K562 (cell line): ENCODE results near the gene TBC1D20. TPM values are rescaled to one million over a fixed set of nuclear protein-coding genes. Genes with fewer than 3 reads are reported as not detected.

Experiments
- CSDE1 ChIP-seq, 2 experiments: fragments of 450-650 bp; IDR thresholded peaks; 2 replicates each; pipeline ENCODE4 v1.6.1; 2016; ENCODE audit warnings: mild to moderate bottlenecking in 1 of 2
- FOSL1 ChIP-seq: fragments of 200-800 bp; sonication (Bioruptor generic); conservative IDR thresholded peaks from 2 replicates; pipeline ENCODE4 v1.6.1; 2016; ENCODE audit warnings: missing genetic modification characterization, missing compliant biosample characterization
- FOXJ3 ChIP-seq: sonication (generic); formaldehyde crosslinking; IDR thresholded peaks from 2 replicates; pipeline ENCODE4 v1.4.0; 2020; ENCODE audit warnings: mild to moderate bottlenecking, missing genetic modification reagents
- GTF2A2 ChIP-seq: IDR thresholded peaks from 2 replicates; pipeline ENCODE4 v1.6.1; 2016; ENCODE audit warnings: mild to moderate bottlenecking, missing genetic modification characterization, missing compliant biosample characterization
- HDAC1 ChIP-seq, 2 experiments: fragments of 450-650 bp; IDR thresholded peaks; 2 replicates each; pipeline ENCODE4 v1.6.1; 2016 to 2017; ENCODE audit warnings: inconsistent platforms in 1 of 2, mild to moderate bottlenecking in 1 of 2, moderate library complexity in 1 of 2
- HNRNPLL ChIP-seq: fragments of 200-400 bp; formaldehyde crosslinking; IDR thresholded peaks from 2 replicates; pipeline ENCODE4 v1.6.1; 2017; ENCODE audit warnings: low read length, low read depth, mild to moderate bottlenecking; ENCODE audit not compliant: poor library complexity, severe bottlenecking
- MECOM ChIP-seq: fragments of 250-450 bp; sonication (Bioruptor Pico); IDR thresholded peaks from 2 replicates; pipeline ENCODE4 v1.8.0; 2022; ENCODE audit warnings: inconsistent platforms
- MTA1 ChIP-seq: fragments of 450-650 bp; IDR thresholded peaks from 2 replicates; pipeline ENCODE4 v1.6.1; 2017; ENCODE audit warnings: borderline replicate concordance
- MYBL2 ChIP-seq, 2 experiments: fragments of 450-650 bp in 1 of 2; sonication (generic) in 1 of 2; formaldehyde crosslinking in 1 of 2; IDR thresholded peaks; 2 replicates each; pipeline versions ENCODE4 v1.6.1 to v1.8.1; 2017 to 2022; ENCODE audit warnings: borderline replicate concordance in 1 of 2, inconsistent platforms in 1 of 2, low read depth in 1 of 2, mild to moderate bottlenecking in 1 of 2, missing genetic modification reagents in 1 of 2, moderate library complexity in 1 of 2
- NCOA1 ChIP-seq: fragments of 450-650 bp; IDR thresholded peaks from 2 replicates; pipeline ENCODE4 v1.6.1; 2016; ENCODE audit warnings: low read depth
- RBM39 ChIP-seq: fragments of 200-400 bp; formaldehyde crosslinking; optimal IDR thresholded peaks from 2 replicates; pipeline ENCODE3; 2018; ENCODE audit warnings: low read depth, low read length
- THRAP3 ChIP-seq: fragments of 450-650 bp; IDR thresholded peaks from 2 replicates; pipeline ENCODE4 v1.6.1; 2016; ENCODE audit warnings: mild to moderate bottlenecking, inconsistent platforms, borderline replicate concordance
- XRCC3 ChIP-seq: fragments of 450-650 bp; IDR thresholded peaks from 2 replicates; pipeline ENCODE4 v1.6.1; 2017; ENCODE audit warnings: mild to moderate bottlenecking, moderate library complexity
- ZNF316 ChIP-seq: fragments of 450-650 bp; IDR thresholded peaks from 2 replicates; pipeline ENCODE4 v1.6.1; 2016
- ZNF586 ChIP-seq: fragments of 450-650 bp; formaldehyde crosslinking; conservative IDR thresholded peaks from 2 replicates; pipeline ENCODE4 v1.4.0; 2020; ENCODE audit warnings: mild to moderate bottlenecking, moderate library complexity
- ZNF77 ChIP-seq: fragments of 250-450 bp; sonication (Bioruptor Pico); IDR thresholded peaks from 2 replicates; pipeline ENCODE4 v1.5.0; 2020
- polyA plus RNA-seq, 8 experiments: library from polyadenylated mRNA; depleted of rRNA in 4 of 8; stranded (reverse) in 5 of 8; unstranded in 3 of 8; fragments of >200 nt; fragmentation: Nextera tagmentation in 2 of 8; fragmentation: Illumina TruSeq in 1 of 8; extraction: Ambion mirVana in 2 of 8; extraction: Trizol in 1 of 8; gene quantifications; 2 replicates each; pipeline versions ENCODE4 v1.2.1 to v1.2.3, GENCODE V29; 2011 to 2014; ENCODE audit warnings: inconsistent platforms in 1 of 8, missing spikeins in 1 of 8
- total RNA-seq, 7 experiments: library from RNA; depleted of rRNA in 6 of 7; stranded (reverse); fragments of >200 nt in 6 of 7; fragmentation: Illumina TruSeq in 2 of 7; extraction: Trizol in 2 of 7; gene quantifications; 2 replicates each; pipeline versions ENCODE4 v1.2.1 to v1.2.3, GENCODE V29; 2011 to 2021; ENCODE audit warnings: low replicate concordance in 1 of 7
- TF ChIP-seq, protein P1 (sequence below): fragments of 450-650 bp; formaldehyde crosslinking; IDR thresholded peaks from 2 replicates; pipeline ENCODE4 v1.4.0; 2020; ENCODE audit warnings: mild to moderate bottlenecking
- TF ChIP-seq, protein P2 (sequence below): fragments of 450-650 bp; IDR thresholded peaks from 2 replicates; pipeline ENCODE4 v1.6.1; 2017; ENCODE audit warnings: antibody characterized with exemption, mild to moderate bottlenecking
- TF ChIP-seq, protein P3 (sequence below): fragments of 250-450 bp; sonication (Bioruptor Pico); IDR thresholded peaks from 2 replicates; pipeline ENCODE4 v1.8.0; 2022; ENCODE audit warnings: moderate library complexity, mild to moderate bottlenecking, inconsistent platforms
- TF ChIP-seq, protein P4 (sequence below): fragments of 250-450 bp; sonication (Bioruptor Pico); IDR thresholded peaks from 2 replicates; pipeline ENCODE4 v1.9.0; 2021; ENCODE audit warnings: mild to moderate bottlenecking

The TBC1D20 gene
- total and polyA plus RNA-seq, 9 of the 15 experiments (the other 6 are each of a cell fraction or from before 2014, with no cell fraction given) = 7.0 to 25.3 (median 15.1) TPM

DNA sequence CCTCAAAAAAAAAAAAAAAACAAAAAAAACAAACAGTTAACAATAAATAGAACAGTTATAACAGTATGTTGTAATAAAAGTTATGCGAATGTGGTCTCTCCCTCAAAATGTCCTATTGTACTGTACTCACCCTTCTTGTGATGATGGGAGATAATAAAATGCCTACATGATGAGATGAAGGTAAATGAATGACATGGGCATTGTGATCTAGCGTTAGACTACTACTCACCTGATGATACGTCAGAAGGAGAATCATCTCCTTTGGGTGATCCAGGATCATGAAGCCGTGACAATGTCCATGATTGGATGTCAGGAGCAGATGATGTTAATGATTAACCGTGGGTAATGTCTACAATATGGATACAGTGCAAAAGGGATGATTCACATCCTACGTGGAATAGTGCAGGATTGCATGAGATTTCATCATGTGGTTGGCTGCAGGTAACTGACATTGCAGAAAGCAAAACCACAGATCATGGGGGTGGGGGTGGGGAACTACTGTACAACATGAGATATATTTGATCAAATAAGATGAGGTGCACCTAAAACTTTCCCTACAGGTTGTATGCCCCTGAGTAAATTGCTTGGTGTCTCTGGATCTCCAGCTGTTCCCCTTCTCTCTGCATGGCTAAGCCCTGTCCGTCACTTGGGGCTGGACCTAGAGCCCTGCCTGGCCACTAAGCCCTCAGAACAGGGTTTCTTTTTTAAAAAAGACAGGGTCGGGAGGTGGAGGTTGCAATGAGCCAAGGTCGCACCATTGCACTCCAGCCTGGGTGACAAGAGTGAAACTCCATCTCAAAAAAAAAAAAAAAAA lies 60.4 kb downstream of the TBC1D20 start (continued):
- TF ChIP-seq HNRNPLL (no peak), FOXJ3 (CRISPR knock-in tag) (no peak), RBM39 (no peak), FOSL1 (tag) (peak; percentile 93), CSDE1 (IDR thresholded peaks at IDR 0.05) (no peak), ZNF77 (CRISPR knock-in tag) (no peak), XRCC3 (no peak), NCOA1 (peak; percentile 67; the same call in 1 of the 2 replicates), ZNF316 (peak; percentile 42; the same call in 1 of the 2 replicates), MYBL2 (IDR thresholded peaks at IDR 0.05; ENCODE audit: low read depth) (no peak), MYBL2 (CRISPR knock-in tag; IDR thresholded peaks at IDR 0.05; ENCODE audit: borderline replicate concordance) (no peak), THRAP3 (no peak), ZNF586 (CRISPR knock-in tag) (no peak), MECOM (peak; percentile 80), MTA1 (peak; percentile 72; the same call in 1 of the 2 replicates), HDAC1 (IDR thresholded peaks at IDR 0.05) (no peak; a peak in 1 of 4 replicates), GTF2A2 (tag) (0 out of 2 replicates have a peak, but pooled peaks have one; percentile 22)
- TF ChIP-seq, protein P1, sequence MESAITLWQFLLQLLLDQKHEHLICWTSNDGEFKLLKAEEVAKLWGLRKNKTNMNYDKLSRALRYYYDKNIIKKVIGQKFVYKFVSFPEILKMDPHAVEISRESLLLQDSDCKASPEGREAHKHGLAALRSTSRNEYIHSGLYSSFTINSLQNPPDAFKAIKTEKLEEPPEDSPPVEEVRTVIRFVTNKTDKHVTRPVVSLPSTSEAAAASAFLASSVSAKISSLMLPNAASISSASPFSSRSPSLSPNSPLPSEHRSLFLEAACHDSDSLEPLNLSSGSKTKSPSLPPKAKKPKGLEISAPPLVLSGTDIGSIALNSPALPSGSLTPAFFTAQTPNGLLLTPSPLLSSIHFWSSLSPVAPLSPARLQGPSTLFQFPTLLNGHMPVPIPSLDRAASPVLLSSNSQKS = no peak
- TF ChIP-seq, protein P2, sequence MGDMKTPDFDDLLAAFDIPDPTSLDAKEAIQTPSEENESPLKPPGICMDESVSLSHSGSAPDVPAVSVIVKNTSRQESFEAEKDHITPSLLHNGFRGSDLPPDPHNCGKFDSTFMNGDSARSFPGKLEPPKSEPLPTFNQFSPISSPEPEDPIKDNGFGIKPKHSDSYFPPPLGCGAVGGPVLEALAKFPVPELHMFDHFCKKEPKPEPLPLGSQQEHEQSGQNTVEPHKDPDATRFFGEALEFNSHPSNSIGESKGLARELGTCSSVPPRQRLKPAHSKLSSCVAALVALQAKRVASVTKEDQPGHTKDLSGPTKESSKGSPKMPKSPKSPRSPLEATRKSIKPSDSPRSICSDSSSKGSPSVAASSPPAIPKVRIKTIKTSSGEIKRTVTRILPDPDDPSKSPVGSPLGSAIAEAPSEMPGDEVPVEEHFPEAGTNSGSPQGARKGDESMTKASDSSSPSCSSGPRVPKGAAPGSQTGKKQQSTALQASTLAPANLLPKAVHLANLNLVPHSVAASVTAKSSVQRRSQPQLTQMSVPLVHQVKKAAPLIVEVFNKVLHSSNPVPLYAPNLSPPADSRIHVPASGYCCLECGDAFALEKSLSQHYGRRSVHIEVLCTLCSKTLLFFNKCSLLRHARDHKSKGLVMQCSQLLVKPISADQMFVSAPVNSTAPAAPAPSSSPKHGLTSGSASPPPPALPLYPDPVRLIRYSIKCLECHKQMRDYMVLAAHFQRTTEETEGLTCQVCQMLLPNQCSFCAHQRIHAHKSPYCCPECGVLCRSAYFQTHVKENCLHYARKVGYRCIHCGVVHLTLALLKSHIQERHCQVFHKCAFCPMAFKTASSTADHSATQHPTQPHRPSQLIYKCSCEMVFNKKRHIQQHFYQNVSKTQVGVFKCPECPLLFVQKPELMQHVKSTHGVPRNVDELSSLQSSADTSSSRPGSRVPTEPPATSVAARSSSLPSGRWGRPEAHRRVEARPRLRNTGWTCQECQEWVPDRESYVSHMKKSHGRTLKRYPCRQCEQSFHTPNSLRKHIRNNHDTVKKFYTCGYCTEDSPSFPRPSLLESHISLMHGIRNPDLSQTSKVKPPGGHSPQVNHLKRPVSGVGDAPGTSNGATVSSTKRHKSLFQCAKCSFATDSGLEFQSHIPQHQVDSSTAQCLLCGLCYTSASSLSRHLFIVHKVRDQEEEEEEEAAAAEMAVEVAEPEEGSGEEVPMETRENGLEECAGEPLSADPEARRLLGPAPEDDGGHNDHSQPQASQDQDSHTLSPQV = peak; percentile 74
- TF ChIP-seq, protein P3, sequence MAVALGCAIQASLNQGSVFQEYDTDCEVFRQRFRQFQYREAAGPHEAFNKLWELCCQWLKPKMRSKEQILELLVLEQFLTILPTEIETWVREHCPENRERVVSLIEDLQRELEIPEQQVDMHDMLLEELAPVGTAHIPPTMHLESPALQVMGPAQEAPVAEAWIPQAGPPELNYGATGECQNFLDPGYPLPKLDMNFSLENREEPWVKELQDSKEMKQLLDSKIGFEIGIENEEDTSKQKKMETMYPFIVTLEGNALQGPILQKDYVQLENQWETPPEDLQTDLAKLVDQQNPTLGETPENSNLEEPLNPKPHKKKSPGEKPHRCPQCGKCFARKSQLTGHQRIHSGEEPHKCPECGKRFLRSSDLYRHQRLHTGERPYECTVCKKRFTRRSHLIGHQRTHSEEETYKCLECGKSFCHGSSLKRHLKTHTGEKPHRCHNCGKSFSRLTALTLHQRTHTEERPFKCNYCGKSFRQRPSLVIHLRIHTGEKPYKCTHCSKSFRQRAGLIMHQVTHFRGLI = no peak
- TF ChIP-seq, protein P4, sequence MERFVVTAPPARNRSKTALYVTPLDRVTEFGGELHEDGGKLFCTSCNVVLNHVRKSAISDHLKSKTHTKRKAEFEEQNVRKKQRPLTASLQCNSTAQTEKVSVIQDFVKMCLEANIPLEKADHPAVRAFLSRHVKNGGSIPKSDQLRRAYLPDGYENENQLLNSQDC (CRISPR knock-in tag) = no peak
